ENCODE measurements around the gene DDX41.

DDX41 gene

GRCh38 chr5:177483042-177483441 is 33.7 kb downstream of the DDX41 start:
- no peak for DNase-seq

GRCh38 chr5:177482359-177482795 is 34.4 kb downstream of the DDX41 start:
- no peak for DNase-seq

GRCh38 chr5:177479774-177480173 is 37.0 kb downstream of the DDX41 start:
- no peak for DNase-seq

- peak; percentile 23 for DNase-seq
Observed at GRCh38 chr5:177478711-177479646, 37.8 kb downstream of the DDX41 start.

GRCh38 chr5:177477701-177478477 is 38.9 kb downstream of the DDX41 start:
- no peak for DNase-seq

GRCh38 chr5:177476531-177477233 is 40.1 kb downstream of the DDX41 start:
- DNase-seq, result no peak

- no peak for DNase-seq
Observed at GRCh38 chr5:177475563-177476427, 41.0 kb downstream of the DDX41 start.

- DNase-seq, result no peak
Observed at GRCh38 chr5:177474846-177475562, 41.8 kb downstream of the DDX41 start.

- DNase-seq, result no peak
Observed at GRCh38 chr5:177474002-177474476, 42.7 kb downstream of the DDX41 start.

- no peak for DNase-seq
Observed at GRCh38 chr5:177473443-177474001, 43.2 kb downstream of the DDX41 start, which contains the start of gene DBN1. TSS of gene DBN1 (minus strand) at chr5:177473634. CDS start at chr5:177473521, 113 bp downstream.

- DNase-seq, result peak; percentile 62
Observed at GRCh38 chr5:177472460-177473442, 44.0 kb downstream of the DDX41 start.

GRCh38 chr5:177471610-177472356 is 45.0 kb downstream of the DDX41 start:
- DNase-seq, result no peak

- no peak for DNase-seq
Observed at GRCh38 chr5:177470759-177471536, 45.8 kb downstream of the DDX41 start.

GRCh38 chr5:177469750-177470525 is 46.8 kb downstream of the DDX41 start:
- no peak for DNase-seq

- DNase-seq, result no peak
Observed at GRCh38 chr5:177468685-177469628, 47.8 kb downstream of the DDX41 start.

- DNase-seq, result no peak
Observed at GRCh38 chr5:177468329-177468684, 48.5 kb downstream of the DDX41 start.
